Loucy (cell line): ENCODE measurements around the gene CALML3.

ENCODE experiments used
- CTCF ChIP-seq: fragments of 200-600 bp; sonication (generic); conservative IDR thresholded peaks from 2 replicates; pipeline ENCODE4 v1.5.1; 2014; ENCODE audit warnings: mild to moderate bottlenecking, antibody characterized with exemption, low read length
- EZH2phosphoT487 ChIP-seq: fragments of 200-600 bp; IDR thresholded peaks from 2 replicates; pipeline ENCODE4 v1.6.1; 2018; ENCODE audit warnings: antibody characterized with exemption, mild to moderate bottlenecking, moderate library complexity, borderline replicate concordance

GRCh38 chr10:5531558-5532306 is 7.0 kb downstream of the CALML3 start:
- TF ChIP-seq CTCF (no peak), EZH2phosphoT487 (no peak)
